HPDE6-E6E7 (cell line): ENCODE measurements around the gene PCDHGB5.

Source experiments
- DNase-seq: peaks from one replicate; pipeline ENCODE4 v3.0.0; 2011; ENCODE audit warnings: missing footprints; ENCODE audit errors: extremely low spot score

The PCDHGB5 gene

DNA sequence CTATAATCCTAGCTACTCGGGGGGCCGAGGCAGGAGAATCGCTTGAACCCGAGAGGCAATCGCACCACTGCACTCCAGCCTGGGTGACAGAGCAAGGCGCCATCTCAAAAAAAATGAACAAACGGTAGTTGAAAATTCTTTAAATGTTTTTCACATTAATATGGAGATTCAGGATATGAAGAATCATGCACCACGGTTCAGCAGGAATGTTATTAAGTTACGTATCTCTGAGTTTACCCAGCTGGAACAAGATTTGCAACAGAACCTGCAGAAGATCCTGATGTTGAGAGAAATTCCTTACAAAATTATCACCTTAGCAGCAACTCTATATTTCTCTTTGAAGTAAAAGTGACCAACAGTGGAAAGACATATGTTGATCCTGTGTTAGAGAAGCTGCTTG is 42.6 kb downstream of the PCDHGB5 start:
- no peak for DNase-seq

- no peak for DNase-seq
Measured at GRCh38 chr5:141441571-141442170, 43.9 kb downstream of the PCDHGB5 start.
